CD4-positive, alpha-beta T cell treated with Interleukin-17A for 4 hours (primary cell): Measurements from ENCODE around the gene FUNDC2.

ENCODE experiments used
- DNase-seq: peaks from one replicate; pipeline ENCODE4 v3.0.0-alpha.2; 2020; ENCODE audit warnings: mixed read lengths

The FUNDC2 gene

DNA sequence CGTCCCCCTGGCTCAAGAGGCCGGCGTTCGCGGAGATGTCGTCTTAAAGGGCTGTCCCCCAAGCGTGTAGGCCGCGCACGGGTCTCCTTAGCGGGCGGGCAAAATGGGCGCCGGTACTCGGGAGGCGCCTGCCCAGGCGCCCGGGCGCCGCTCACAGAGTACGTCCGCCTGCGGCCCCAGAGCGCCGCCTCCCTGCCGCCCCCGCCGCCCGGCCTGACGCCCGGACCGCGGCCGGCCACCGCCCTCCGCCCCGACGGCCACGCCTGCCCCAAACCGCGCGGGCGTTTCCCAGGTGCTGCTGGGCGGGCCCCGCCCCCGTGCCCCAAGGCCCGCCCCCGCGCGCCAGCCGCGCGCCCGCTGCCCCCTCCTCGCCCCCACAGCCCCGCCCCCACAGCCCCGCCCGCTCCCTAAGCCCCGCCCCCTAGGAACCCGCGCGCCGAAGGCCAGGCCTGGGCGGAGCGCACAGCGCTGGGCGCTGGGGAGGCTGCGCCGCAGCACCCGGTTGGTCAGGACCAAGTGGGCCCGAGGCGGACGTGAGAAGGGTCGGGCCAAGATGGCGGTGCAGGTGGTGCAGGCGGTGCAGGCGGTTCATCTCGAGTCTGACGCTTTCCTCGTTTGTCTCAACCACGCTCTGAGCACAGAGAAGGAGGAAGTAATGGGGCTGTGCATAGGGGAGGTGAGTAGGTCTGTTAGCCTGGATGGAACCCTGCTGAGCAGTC lies 44.5 kb downstream of the FUNDC2 start, which contains the start of the genes BRCC3, CMC4 and MTCP1:
TSS of gene BRCC3 (plus strand) at position 534 of the 719 bp plus-strand sequence. CDS start at position 554, 20 bp downstream.
TSS of gene CMC4 (minus strand) at position 162 of the 719 bp plus-strand sequence. CDS start 7,113 bp downstream, outside the sequence.
TSS of gene MTCP1 (minus strand) at position 162 of the 719 bp plus-strand sequence. CDS start 5,126 bp downstream, outside the sequence.
- DNase-seq = peak; percentile 82

DNA sequence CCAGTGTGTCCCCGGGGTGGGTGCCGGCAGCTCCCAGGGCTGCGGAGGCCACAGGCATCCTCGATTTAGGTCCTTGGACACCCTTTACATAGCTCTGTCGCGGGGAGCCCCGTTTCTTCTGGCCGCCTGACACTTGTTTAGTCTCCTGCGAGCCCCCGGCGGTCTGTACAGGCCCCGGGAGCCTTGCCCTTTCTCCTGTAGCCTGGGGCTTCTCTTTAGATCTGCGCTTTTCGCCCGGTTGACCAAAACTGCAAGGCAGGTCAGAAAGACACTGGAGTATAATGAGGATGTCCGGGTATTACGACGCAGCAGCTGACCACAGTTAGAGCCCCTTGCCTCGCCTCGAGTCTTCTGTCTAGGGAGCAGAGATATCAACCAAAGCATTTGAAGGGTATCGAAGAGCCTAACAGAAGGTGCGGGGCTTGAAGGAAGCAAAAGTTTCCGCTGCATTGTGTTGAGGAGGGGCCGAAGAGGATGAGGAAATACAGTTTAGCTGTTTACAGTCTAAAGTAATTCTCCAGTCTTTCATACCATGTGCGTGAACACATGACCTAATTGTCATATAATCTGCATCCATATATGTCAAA lies 45.1 kb downstream of the FUNDC2 start:
- DNase-seq = no peak

DNA sequence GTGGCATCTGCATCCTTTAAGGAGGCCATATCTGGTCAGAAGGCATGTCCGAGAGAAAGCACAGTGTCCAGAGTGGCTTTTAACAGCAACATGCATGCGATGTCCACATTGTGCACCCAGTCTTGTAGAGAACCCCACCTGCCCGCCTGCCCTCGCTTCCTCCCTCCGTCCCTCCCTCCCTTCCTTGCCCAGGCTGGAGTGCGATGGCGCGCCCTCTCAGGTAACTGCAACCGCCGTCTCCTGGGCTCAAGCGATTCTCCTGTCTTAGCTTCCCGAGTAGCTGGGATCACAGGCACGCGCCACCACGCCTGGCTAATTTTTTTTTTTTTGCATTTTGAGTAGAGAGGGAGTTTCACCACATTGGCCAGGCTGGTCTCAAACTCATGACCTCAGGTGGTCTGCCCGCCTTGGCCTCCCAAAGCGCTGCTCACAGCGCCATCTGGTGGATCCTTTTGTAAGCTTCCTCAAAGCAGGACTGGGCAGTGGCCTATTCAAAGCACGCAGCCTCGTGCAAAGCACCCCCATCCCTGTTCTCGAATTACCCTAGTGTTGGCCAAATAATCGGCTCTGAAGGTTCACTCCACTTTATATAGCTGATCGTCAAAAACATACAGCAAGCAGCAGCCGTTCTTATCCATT lies 59.7 kb downstream of the FUNDC2 start:
- DNase-seq = peak; percentile 62

DNA sequence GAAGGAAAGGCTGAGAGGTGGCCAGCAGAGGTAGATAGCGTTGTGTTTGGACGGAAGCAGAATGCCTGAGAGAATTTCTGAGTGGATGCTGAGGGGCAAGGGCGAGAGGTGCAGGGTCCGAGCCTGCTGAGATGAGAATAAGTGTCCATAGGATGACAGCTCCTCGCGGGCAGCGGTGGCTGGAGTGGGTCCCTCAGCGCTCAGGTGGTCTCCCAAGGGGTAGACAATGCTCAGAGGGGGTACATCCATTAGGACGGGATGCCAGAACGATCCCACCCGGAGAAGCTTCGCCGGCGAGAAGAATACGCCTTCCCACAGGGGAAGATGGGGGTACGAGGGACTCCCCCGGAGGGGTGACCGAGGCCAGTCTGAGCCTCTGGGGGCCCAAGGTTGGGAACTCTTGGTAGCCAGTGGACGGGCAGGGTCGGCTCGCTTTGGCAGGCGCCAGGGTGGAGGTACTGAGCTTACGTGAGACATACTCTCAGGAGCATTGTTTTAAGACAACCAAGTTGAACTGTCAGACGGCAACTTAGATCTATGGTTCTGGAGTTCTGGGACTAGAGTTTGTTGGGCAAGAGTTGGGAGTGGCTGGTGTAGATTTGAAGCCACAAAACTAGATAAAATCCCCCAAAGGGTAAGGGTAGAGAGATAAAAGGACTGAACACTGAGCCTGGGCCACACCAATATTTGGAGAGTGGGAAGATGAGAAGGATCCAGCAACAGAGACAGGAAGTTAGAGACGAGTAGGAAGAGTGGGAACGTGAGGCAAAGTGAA lies 60.5 kb downstream of the FUNDC2 start:
- no peak for DNase-seq

DNA sequence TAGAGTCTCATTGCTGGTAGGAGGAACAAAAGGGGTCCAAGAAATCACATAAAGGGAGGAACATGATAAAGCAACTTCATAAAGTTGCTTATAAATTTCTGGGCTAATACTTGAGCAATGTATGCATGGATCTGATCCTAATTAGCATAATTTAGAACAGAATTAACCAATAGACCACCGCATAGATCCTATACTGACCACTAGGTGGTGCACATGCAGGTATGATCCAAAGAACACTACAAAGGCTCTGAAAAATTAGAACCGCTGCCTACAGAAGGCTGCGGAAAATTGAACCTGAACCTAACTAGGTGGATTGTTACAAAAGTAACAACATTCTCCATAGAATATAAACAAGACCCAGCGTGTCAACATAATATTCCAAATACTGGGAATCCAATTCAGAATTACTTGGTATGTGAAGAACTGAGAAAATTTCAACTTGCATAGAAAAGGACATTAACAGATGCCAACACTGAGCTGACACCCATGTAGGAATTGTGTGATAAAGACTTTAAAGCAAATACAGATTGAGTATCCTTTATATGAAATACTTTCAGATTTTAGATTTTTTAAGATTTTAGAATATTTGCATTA lies 67.9 kb downstream of the FUNDC2 start:
- peak; percentile 42 for DNase-seq

DNA sequence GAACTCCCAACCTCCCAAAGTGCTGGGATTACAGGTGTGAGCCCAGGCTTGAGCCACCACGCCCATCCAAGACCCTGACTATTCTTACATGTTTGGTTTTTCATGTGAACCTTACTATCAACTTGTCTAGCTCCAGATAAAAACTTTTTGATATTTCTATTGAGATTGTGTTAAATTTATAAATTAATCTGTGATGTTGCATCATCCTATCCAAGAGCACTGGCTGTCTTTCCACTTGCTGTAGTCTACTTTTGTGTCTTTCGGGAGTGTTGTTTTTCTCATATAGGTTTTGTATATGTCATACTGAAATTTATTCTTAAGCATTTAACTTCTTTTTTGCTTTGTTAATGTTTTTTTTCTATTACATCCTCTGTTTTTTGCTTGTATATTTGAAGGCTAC lies 79.3 kb downstream of the FUNDC2 start:
- DNase-seq = no peak

DNA sequence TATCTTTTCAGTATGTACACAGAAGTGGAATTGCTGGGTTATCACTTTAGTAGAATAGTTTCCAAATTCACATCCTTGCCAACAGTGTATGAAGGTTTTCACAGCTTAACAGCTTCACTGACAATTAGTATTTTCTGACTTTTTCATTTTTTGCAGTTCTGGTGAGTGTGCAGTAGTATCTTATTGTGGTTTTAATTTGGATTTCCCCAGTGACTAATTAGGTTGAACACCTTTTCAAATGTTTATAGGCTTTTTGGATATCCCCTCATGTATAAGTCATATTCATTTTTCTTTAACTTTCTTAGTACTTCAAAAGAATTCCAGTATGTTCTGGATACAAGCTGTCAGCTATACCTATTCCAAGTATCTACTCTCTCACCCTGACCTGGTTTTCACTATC lies 81.8 kb downstream of the FUNDC2 start:
- DNase-seq = no peak
